ENCODE data around the gene CCDC8. TPM values are rescaled to one million over a fixed set of nuclear protein-coding genes. Genes with fewer than 3 reads are reported as not detected.

CCDC8 gene
- total and polyA plus RNA-seq, 9 of the 15 experiments (the other 6 are each of a cell fraction or from before 2014, with no cell fraction given), result 0.68 to 30.8 (median 15.6) TPM

DNA sequence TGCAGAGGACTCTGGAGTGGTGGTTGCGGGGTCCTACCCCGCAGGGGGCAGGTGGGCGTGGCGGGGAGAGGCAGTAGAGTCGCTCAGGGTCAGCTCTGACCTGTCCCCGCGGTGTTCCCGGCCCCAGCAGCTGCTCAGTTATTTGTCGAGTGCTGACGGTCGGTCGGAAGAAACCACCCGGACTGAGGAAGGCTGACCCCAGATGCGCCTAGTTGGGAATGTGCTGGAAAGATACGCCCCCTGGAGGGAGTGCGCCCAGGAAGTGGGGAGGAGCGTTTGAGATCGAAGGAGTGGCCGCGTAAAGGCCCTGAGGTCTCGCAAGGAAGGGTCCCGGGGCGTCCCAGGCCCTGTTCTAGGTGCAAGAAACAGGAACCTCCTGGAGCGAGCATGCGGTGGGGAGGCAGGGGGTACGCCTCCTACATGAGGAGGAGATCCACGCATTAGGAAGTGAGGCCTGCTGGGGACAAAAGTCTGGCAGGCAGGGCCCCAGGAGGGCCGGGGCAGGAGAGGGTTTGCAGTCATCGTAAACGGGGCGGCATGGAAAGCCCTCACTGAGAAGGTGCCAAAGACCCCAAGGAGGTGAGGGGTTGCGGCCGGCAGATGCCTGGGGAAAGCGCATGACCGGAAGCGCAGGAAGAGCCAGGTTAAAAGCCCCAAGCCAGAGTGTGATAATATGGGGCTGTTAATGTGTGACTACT is 9.2 kb downstream of the CCDC8 start (continued):
- TF ChIP-seq ZNF263 (CRISPR knock-in tag; IDR thresholded peaks at IDR 0.05; ENCODE audit: borderline replicate concordance), result peak; percentile 85
- peak; percentile 67; the same call in 1 of the 2 replicates for TF ChIP-seq ZBTB7A (IDR thresholded peaks at IDR 0.05; ENCODE audit: borderline replicate concordance, control insufficient read depth, low read depth, low read length)
- 0 out of 2 replicates have a peak, but pooled peaks have one; percentile 22 for TF ChIP-seq KLF1 (tag; IDR thresholded peaks at IDR 0.05)
- TF ChIP-seq NCOA4 (IDR thresholded peaks at IDR 0.05; ENCODE audit: partially characterized antibody), result no peak

DNA sequence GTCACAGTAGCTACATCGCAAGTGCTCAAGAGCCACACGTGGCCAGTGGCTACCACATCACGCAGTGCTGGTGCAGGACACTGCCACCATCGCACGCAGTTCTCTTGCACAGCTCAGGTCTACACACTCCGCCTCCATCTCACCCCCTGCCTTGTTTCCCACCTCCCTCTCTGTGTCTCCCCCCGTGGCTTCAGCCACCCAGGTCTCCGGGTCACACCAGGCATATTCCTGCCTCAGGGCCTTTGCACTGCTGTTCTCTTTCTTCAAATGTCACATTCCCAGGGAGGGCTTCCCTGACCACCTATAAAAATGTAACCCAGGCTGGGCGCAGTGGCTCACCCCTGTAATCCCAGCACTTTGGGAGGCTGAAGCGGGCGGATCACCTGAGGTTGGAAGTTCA is 10.6 kb downstream of the CCDC8 start:
- FAIRE-seq (no peak), DNase-seq (ENCODE audit: extremely low read depth in 1 of 4, low spot score in 3 of 4) (no peak), ATAC-seq (no peak)
- Histone ChIP-seq H3K4me3 (no peak overlapping the region), H3K4me1 (replicated peaks in 1 of 2; ENCODE audit: control insufficient read depth in 2 of 2, insufficient read depth in 2 of 2, low read length in 2 of 2) (peaks cover 16 to 23% of the 10 kb centered on the region in 2 experiments), H3K4me2 (ENCODE audit: insufficient read depth, low read length) (no peak overlapping the region; the same call in 1 of the 2 replicates), H3K9ac (ENCODE audit: insufficient read depth in 1 of 2, low read depth in 2 of 2, low read length in 2 of 2) (no peak overlapping the region), H3K36me3 (ENCODE audit: control insufficient read depth, insufficient read depth, low read length) (no peaks in the 10 kb centered on the region), H3K27ac (ENCODE audit: extremely low read depth, low read depth, low read length) (no peak overlapping the region), H4K20me1 (replicated peaks; ENCODE audit: control insufficient read depth, insufficient read depth, low read length) (no peaks in the 10 kb centered on the region), H2AFZ (ENCODE audit: low read depth, low read length) (no peak overlapping the region), H3K79me2 (ENCODE audit: control insufficient read depth, insufficient read depth, low read length) (no peaks in the 10 kb centered on the region), H3K9me1 (ENCODE audit: control insufficient read depth, insufficient read depth, low read length) (no peaks in the 10 kb centered on the region), H3K27me3 (ENCODE audit: control insufficient read depth in 2 of 2, insufficient read depth in 2 of 2, low read length in 2 of 2) (0 out of 5 replicates have a peak, but pooled peaks cover 2 to 6% of the 10 kb centered on the region in 2 experiments), H3K9me3 (replicated peaks; ENCODE audit: control insufficient read depth, insufficient read depth, low read depth, low read length) (no peaks in the 10 kb centered on the region)
- ChIA-PET CTCF (ENCODE audit: low intra/inter-chr PET ratio) (interaction anchor here (0.6 to 13.2 kb wide), 5 partner anchors 29 to 1160 kb away, joined by 3 to 325 read pairs (median 5); no protein-coding TSS in a partner anchor), POLR2A (interaction anchor here (1.6 kb wide), 1 partner anchor 17 kb away, joined by 3 read pairs; no protein-coding TSS in a partner anchor)
- 63% methylated on average over 9 of the region's 11 CpGs for WGBS (ENCODE audit: insufficient coverage, low coverage, missing lambda C conversion rate)
- no TSS peak for BruUV-seq (replicated peaks)
- TF ChIP-seq BCOR (IDR thresholded peaks at IDR 0.05), result peak; percentile 74
- TF ChIP-seq KDM1A (IDR thresholded peaks at IDR 0.05), result peak; percentile 47 to 72; a peak in 3 of 4 replicates
- peak; percentile 77; the same call in 1 of the 2 replicates for TF ChIP-seq SMARCA5 (IDR thresholded peaks at IDR 0.05)
- TF ChIP-seq PHB2 (IDR thresholded peaks at IDR 0.05; ENCODE audit: low read depth), result no peak
- TF ChIP-seq, protein P1, sequence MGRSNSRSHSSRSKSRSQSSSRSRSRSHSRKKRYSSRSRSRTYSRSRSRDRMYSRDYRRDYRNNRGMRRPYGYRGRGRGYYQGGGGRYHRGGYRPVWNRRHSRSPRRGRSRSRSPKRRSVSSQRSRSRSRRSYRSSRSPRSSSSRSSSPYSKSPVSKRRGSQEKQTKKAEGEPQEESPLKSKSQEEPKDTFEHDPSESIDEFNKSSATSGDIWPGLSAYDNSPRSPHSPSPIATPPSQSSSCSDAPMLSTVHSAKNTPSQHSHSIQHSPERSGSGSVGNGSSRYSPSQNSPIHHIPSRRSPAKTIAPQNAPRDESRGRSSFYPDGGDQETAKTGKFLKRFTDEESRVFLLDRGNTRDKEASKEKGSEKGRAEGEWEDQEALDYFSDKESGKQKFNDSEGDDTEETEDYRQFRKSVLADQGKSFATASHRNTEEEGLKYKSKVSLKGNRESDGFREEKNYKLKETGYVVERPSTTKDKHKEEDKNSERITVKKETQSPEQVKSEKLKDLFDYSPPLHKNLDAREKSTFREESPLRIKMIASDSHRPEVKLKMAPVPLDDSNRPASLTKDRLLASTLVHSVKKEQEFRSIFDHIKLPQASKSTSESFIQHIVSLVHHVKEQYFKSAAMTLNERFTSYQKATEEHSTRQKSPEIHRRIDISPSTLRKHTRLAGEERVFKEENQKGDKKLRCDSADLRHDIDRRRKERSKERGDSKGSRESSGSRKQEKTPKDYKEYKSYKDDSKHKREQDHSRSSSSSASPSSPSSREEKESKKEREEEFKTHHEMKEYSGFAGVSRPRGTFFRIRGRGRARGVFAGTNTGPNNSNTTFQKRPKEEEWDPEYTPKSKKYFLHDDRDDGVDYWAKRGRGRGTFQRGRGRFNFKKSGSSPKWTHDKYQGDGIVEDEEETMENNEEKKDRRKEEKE (IDR thresholded peaks at IDR 0.05; ENCODE audit: borderline replicate concordance in 1 of 2, control insufficient read depth in 1 of 2, low read depth in 2 of 2, low read length in 1 of 2), result no peak
- TF ChIP-seq NCOA6 (IDR thresholded peaks at IDR 0.05), result no peak
- TF ChIP-seq, protein P2, sequence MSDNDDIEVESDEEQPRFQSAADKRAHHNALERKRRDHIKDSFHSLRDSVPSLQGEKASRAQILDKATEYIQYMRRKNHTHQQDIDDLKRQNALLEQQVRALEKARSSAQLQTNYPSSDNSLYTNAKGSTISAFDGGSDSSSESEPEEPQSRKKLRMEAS (CRISPR knock-in tag; IDR thresholded peaks at IDR 0.05), result no peak
- no peak for TF ChIP-seq ZNF3 (CRISPR knock-in tag; IDR thresholded peaks at IDR 0.05)
- peak; percentile 28; the same call in 1 of the 2 replicates for TF ChIP-seq ADNP (tag; IDR thresholded peaks at IDR 0.05)
- TF ChIP-seq RBM25 (IDR thresholded peaks at IDR 0.05; ENCODE audit: low read depth, low read length, severe bottlenecking), result peak; percentile 46
- intact Hi-C loops (cut with micrococcal nuclease), result loop anchor here (2.0 kb wide), 1 partner anchor 86 kb away; no protein-coding TSS in a partner anchor
- in situ Hi-C loops (cut with MboI), result no loop called here
